GM23338 (cell line): ENCODE data around the gene SENP5. TPM values are rescaled to one million over a fixed set of nuclear protein-coding genes. Genes with fewer than 3 reads are reported as not detected.

Experiments
- ATAC-seq: fragments of 200-7000 bp; cut with Tn5 transposase; 3 replicates; pipeline ENCODE4 v1.9.1; 2020
- DNase-seq: peaks from one replicate; pipeline ENCODE4 v3.0.0-alpha.2; 2015; ENCODE audit warnings: low spot score
- H2AFZ ChIP-seq: fragments of 200-600 bp; sonication (generic); 2 replicates; pipeline ENCODE4 v1.8.0; 2016; ENCODE audit warnings: antibody characterized with exemption, mild to moderate bottlenecking, moderate library complexity
- H3F3A ChIP-seq: fragments of 200-600 bp; sonication (generic); replicated peaks from 2 replicates; pipeline ENCODE4 v1.8.0; 2017; ENCODE audit warnings: antibody characterized with exemption, mixed run types, low read depth
- H3K27ac ChIP-seq: fragments of 200-600 bp; sonication (generic); 2 replicates; pipeline ENCODE4 v1.6.1; 2016; ENCODE audit warnings: low read depth
- H3K27me3 ChIP-seq: fragments of 200-600 bp; sonication (generic); 2 replicates; pipeline ENCODE4 v1.8.0; 2016; ENCODE audit warnings: mild to moderate bottlenecking, mixed run types, moderate library complexity; ENCODE audit not compliant: insufficient read depth
- H3K36me3 ChIP-seq: fragments of 200-600 bp; sonication (generic); 2 replicates; pipeline ENCODE4 v1.8.0; 2016; ENCODE audit warnings: mild to moderate bottlenecking; ENCODE audit not compliant: insufficient read depth
- H3K4me1 ChIP-seq: fragments of 200-600 bp; sonication (generic); 2 replicates; pipeline ENCODE4 v1.8.0; 2016; ENCODE audit warnings: mild to moderate bottlenecking, moderate library complexity; ENCODE audit not compliant: insufficient read depth
- H3K4me2 ChIP-seq: fragments of 200-600 bp; sonication (generic); 2 replicates; pipeline ENCODE4 v1.7.1; 2017; ENCODE audit warnings: mixed run types
- H3K4me3 ChIP-seq: fragments of 200-600 bp; sonication (generic); 2 replicates; pipeline ENCODE4 v1.6.1; 2016; ENCODE audit warnings: mixed run types
- H3K79me2 ChIP-seq: fragments of 200-600 bp; sonication (generic); replicated peaks from 2 replicates; pipeline ENCODE4 v1.8.0; 2017; ENCODE audit warnings: mild to moderate bottlenecking; ENCODE audit not compliant: insufficient read depth
- H3K9me2 ChIP-seq: fragments of 200-600 bp; sonication (generic); 2 replicates; pipeline ENCODE4 v1.8.0; 2017; ENCODE audit not compliant: insufficient read depth
- H4K20me1 ChIP-seq: fragments of 200-600 bp; sonication (generic); replicated peaks from 2 replicates; pipeline ENCODE4 v1.8.0; 2017; ENCODE audit warnings: mild to moderate bottlenecking; ENCODE audit not compliant: insufficient read depth
- H3K27ac Mint-ChIP-seq: 2 replicates; pipeline ENCODE4 v1.8.0; 2020; ENCODE audit warnings: inconsistent platforms, mild to moderate bottlenecking, moderate library complexity, mixed read lengths
- H3K27me3 Mint-ChIP-seq: 3 replicates; pipeline ENCODE4 v1.8.0; 2022; ENCODE audit warnings: low read depth, mild to moderate bottlenecking, moderate library complexity, mixed read lengths, inconsistent platforms; ENCODE audit not compliant: insufficient read depth, poor library complexity
- H3K36me3 Mint-ChIP-seq: 3 replicates; pipeline ENCODE4 v1.8.0; 2021; ENCODE audit warnings: low read depth, mild to moderate bottlenecking, inconsistent platforms, moderate library complexity, mixed read lengths
- H3K4me1 Mint-ChIP-seq: 3 replicates; pipeline ENCODE4 v1.8.0; 2020; ENCODE audit warnings: mild to moderate bottlenecking, inconsistent platforms, mixed read lengths
- H3K4me3 Mint-ChIP-seq: 3 replicates; pipeline ENCODE4 v1.8.0; 2021; ENCODE audit warnings: moderate library complexity, mild to moderate bottlenecking, inconsistent platforms, mixed read lengths
- H3K9me3 Mint-ChIP-seq: 3 replicates; pipeline ENCODE4 v1.8.0; 2020; ENCODE audit warnings: moderate library complexity, mild to moderate bottlenecking, inconsistent platforms, mixed read lengths
- CREB1 ChIP-seq: fragments of 250-450 bp; sonication (Bioruptor Pico); IDR thresholded peaks from 2 replicates; pipeline ENCODE4 v1.5.0; 2020; ENCODE audit warnings: low read depth, mild to moderate bottlenecking, moderate library complexity
- EZH2phosphoT487 ChIP-seq: fragments of 200-600 bp; sonication (generic); IDR thresholded peaks from one replicate; pipeline ENCODE4 v1.8.1; 2018; ENCODE audit warnings: antibody characterized with exemption; ENCODE audit not compliant: unreplicated experiment
- JUNB ChIP-seq: IDR thresholded peaks from one replicate; pipeline ENCODE4 v1.6.1; 2016; ENCODE audit warnings: antibody characterized with exemption; ENCODE audit not compliant: unreplicated experiment
- polyA plus RNA-seq: library from polyadenylated mRNA; unstranded; fragments of >200 nt; fragmentation: Nextera tagmentation; extraction: Ambion mirVana; gene quantifications from 2 replicates; pipeline ENCODE4 v1.2.1, GENCODE V29; 2016
- total RNA-seq: library from RNA; depleted of rRNA; stranded (reverse); fragments of >200 nt; shearing (Covaris generic); gene quantifications from 2 replicates; pipeline ENCODE4 v1.2.3, GENCODE V29; 2014
- TF ChIP-seq, protein P1 (sequence below): fragments of 250-450 bp; sonication (Bioruptor Pico); IDR thresholded peaks from 2 replicates; pipeline ENCODE4 v1.5.0; 2020; ENCODE audit warnings: mild to moderate bottlenecking, moderate library complexity

SENP5 gene
- total and polyA plus RNA-seq, 2 experiments from 2014 or later: 12.2 to 34.3 TPM

DNA sequence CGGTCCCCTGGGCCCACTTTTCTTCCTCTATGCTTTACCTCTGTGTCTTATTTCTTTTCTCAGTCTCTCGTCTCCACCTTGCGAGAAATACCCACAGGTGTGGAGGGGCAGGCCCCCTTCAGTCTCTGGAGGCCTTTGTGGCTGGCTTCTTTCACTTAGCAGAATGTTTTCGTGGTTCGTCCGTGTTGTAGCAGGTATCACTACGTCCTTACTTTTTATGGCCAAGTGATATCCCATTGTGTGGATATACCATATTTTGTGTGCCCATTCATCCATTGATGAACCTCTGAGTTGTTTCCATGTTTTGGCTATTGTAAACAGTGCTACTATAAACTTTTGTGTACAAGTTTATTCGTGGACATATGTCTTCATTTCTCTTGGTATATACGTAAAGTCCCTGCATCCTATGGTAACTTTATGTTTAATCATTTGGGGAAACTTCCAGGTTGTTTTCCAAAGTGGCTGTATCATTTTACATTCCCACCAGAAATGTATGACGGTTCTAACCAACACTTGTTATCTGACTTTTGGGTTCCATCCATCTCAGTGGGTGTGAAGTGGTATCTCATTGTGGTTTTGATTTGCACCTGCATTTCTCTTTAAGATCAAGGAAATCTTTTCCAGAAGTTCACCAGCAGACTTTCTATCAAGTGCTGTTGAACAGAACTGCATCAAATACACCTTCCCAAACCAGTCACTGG, 95.4 kb downstream of the SENP5 start (continued):
- TF ChIP-seq, protein P1, sequence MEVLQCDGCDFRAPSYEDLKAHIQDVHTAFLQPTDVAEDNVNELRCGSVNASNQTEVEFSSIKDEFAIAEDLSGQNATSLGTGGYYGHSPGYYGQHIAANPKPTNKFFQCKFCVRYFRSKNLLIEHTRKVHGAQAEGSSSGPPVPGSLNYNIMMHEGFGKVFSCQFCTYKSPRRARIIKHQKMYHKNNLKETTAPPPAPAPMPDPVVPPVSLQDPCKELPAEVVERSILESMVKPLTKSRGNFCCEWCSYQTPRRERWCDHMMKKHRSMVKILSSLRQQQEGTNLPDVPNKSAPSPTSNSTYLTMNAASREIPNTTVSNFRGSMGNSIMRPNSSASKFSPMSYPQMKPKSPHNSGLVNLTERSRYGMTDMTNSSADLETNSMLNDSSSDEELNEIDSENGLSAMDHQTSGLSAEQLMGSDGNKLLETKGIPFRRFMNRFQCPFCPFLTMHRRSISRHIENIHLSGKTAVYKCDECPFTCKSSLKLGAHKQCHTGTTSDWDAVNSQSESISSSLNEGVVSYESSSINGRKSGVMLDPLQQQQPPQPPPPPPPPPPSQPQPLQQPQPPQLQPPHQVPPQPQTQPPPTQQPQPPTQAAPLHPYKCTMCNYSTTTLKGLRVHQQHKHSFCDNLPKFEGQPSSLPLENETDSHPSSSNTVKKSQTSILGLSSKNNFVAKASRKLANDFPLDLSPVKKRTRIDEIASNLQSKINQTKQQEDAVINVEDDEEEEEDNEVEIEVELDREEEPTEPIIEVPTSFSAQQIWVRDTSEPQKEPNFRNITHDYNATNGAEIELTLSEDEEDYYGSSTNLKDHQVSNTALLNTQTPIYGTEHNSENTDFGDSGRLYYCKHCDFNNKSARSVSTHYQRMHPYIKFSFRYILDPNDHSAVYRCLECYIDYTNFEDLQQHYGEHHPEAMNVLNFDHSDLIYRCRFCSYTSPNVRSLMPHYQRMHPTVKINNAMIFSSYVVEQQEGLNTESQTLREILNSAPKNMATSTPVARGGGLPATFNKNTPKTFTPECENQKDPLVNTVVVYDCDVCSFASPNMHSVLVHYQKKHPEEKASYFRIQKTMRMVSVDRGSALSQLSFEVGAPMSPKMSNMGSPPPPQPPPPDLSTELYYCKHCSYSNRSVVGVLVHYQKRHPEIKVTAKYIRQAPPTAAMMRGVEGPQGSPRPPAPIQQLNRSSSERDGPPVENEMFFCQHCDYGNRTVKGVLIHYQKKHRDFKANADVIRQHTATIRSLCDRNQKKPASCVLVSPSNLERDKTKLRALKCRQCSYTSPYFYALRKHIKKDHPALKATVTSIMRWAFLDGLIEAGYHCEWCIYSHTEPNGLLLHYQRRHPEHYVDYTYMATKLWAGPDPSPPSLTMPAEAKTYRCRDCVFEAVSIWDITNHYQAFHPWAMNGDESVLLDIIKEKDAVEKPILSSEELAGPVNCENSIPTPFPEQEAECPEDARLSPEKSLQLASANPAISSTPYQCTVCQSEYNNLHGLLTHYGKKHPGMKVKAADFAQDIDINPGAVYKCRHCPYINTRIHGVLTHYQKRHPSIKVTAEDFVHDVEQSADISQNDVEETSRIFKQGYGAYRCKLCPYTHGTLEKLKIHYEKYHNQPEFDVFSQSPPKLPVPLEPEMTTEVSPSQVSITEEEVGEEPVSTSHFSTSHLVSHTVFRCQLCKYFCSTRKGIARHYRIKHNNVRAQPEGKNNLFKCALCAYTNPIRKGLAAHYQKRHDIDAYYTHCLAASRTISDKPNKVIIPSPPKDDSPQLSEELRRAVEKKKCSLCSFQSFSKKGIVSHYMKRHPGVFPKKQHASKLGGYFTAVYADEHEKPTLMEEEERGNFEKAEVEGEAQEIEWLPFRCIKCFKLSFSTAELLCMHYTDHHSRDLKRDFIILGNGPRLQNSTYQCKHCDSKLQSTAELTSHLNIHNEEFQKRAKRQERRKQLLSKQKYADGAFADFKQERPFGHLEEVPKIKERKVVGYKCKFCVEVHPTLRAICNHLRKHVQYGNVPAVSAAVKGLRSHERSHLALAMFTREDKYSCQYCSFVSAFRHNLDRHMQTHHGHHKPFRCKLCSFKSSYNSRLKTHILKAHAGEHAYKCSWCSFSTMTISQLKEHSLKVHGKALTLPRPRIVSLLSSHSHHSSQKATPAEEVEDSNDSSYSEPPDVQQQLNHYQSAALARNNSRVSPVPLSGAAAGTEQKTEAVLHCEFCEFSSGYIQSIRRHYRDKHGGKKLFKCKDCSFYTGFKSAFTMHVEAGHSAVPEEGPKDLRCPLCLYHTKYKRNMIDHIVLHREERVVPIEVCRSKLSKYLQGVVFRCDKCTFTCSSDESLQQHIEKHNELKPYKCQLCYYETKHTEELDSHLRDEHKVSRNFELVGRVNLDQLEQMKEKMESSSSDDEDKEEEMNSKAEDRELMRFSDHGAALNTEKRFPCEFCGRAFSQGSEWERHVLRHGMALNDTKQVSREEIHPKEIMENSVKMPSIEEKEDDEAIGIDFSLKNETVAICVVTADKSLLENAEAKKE (CRISPR knock-in tag): no peak
- no peak for TF ChIP-seq EZH2phosphoT487

DNA sequence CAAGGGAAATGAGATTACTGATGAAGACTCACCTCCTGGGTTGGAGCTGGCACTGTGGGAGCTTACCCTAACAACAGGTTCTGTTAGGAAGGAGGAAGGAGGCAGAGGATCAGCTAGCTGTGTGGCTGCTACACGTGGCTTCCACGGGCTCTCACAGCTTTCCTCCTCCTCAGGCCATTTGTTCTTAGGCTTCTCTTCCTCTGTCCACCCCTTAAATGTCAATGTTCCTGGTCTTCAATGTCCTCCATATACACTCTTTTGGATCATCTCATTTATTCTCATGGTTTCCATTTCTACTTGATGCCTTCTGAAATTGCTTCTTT, 95.9 kb downstream of the SENP5 start:
- peaks cover 41% of the 10 kb centered on the region for H3K27me3 Mint-ChIP-seq

More for the DNA sequence above, 95.9 kb downstream of the SENP5 start:
- no peaks in the 10 kb centered on the region for H3K9me2 ChIP-seq
- Mint-ChIP-seq H3K36me3 (no peaks in the 10 kb centered on the region; the same call in 2 of the 3 replicates), H3K4me1 (peaks cover 8% of the 10 kb centered on the region; the same call in 2 of the 3 replicates), H3K27ac (no peak overlapping the region), H3K9me3 (no peaks in the 10 kb centered on the region), H3K4me3 (no peak overlapping the region)
- H3K27ac ChIP-seq: no peak overlapping the region
- no peak overlapping the region for H3K4me2 ChIP-seq
- H3K36me3 ChIP-seq: no peaks in the 10 kb centered on the region
- H3K4me3 ChIP-seq: no peak overlapping the region
- no peaks in the 10 kb centered on the region; the same call in 1 of the 2 replicates for H3K4me1 ChIP-seq
- 0 out of 2 replicates have a peak, but pooled peaks cover 6% of the 10 kb centered on the region for H3F3A ChIP-seq
- TF ChIP-seq JUNB (no peak), EZH2phosphoT487 (no peak), CREB1 (CRISPR knock-in tag) (no peak)
- no peak for DNase-seq
- H3K79me2 ChIP-seq: no peaks in the 10 kb centered on the region
- H2AFZ ChIP-seq: no peak overlapping the region
- peaks cover 49% of the 10 kb centered on the region for H3K27me3 ChIP-seq
- no peaks in the 10 kb centered on the region for H4K20me1 ChIP-seq
- no peak for ATAC-seq
